Kidney capillary endothelial cell (primary cell): ENCODE data around the gene ARSK.
A peak's percentile ranks its signal among the peaks of the same experiment; 100 is the strongest.

ENCODE experiments used
- DNase-seq: peaks from one replicate; pipeline ENCODE4 v3.0.0-alpha.2; 2018; ENCODE audit warnings: low spot score

Gene ARSK

GRCh38 chr5:95554647-95555548, at the start of gene ARSK, which contains the start of gene SKIC3:
TSS of gene ARSK (plus strand) at chr5:95555101. CDS start at chr5:95555279, 178 bp downstream.
TSS of gene SKIC3 (minus strand) at chr5:95554977. CDS start at chr5:95547150, 7,827 bp downstream.
- DNase-seq = peak; percentile 98

DNA sequence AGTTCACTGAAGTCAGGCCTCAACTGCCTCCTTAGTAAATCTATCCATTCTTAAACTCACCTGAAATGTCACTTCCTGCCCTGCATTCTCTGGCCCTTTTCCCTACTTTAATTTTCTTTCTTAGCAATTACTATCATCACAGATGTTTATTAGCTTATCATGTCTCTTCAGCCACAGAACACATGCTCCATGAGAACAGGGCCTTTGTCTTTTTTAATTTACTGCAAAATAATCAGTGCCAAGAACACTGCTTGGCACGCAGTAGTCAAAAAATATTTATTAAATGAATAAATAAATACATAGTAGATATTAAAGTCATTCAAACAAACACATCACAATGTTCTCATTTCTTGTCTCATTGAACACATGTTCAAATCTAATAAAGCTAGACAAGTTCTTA, 46.4 kb upstream of the ARSK start:
- no peak for DNase-seq

DNA sequence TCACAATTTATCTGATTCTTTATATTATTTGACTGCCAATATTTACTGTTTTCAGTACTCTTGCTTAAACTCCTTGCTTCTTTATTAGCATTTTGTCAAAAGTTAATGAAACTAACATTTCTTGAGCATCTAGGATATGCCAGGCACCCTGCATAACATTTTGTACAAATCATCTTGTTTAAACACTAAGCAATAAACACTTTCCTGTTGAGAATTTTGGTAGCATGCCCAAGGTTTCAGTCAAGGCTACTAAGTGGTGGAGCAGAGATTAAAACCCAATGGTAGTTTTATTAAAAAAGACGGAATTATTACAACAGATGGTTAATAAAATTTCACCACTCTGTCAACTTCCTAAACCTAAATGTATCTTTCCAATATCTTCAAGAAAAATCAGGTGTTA, 43.3 kb upstream of the ARSK start:
- DNase-seq = no peak

- DNase-seq = no peak
These were observed 36.5 kb upstream of the ARSK start for GRCh38 chr5:95518417-95518816.

GRCh38 chr5:95519151-95519550, 35.8 kb upstream of the ARSK start:
- DNase-seq = no peak

- DNase-seq = no peak
These were observed 35.2 kb upstream of the ARSK start for GRCh38 chr5:95519681-95520080.

DNA sequence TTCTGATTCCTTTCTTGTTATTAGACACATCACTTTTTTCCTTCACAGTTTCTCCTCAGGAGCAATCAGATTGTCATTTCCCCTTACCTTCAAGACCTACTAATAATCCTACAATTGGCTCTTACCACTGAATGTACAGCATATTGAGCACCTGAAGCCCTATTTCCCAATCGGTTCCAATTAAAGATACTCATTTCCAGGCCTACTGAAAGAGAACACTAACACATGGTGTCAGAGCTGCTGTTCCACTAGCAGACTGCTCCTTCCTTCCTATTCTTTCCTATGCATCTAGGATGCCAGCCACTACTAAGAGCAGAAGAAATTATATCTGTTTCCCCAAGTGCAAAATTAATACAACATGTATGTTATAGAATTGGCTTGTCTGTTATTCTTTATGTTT, 34.7 kb upstream of the ARSK start:
- no peak for DNase-seq

DNA sequence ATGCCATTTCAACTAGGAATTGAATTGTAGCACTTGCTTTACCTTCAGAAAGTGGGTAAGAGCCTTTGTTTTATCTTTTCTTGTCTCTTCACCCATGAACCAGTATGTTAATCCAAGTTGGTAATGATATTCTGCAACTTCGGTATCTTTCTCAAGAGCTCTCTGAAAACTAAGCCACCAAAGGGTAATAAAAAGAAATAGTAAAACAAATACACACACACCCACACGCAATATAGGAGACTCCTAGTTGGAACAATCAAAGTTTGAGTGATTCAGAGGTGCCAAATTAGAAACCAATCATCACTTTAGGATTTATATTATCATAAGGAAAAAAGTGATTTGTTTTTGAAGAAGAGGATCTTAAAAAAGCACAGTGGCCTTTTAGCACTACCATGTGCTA, 30.5 kb upstream of the ARSK start:
- DNase-seq = no peak

GRCh38 chr5:95526871-95527270, 28.0 kb upstream of the ARSK start:
- DNase-seq = no peak

- DNase-seq = no peak
These were observed 26.3 kb upstream of the ARSK start for GRCh38 chr5:95528565-95528964.

DNA sequence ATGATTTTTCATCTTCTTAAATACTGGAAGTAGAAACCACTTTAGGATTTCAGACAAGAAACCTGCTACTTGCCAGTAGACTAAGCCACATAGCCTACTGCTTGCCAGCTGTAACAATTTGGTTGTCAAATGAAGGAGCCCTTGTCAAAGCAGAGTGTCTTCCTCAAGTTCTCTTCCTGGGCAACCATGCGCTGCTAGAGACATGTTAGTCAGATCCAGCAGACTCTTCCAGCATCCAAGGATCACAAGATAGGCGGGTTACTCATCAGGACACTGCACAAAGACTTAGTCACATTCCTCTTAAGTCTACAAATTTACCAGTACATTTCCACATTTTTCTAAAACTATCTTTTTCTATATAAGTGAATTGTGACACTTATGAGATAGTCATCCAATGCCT, 24.5 kb upstream of the ARSK start:
- DNase-seq = peak; percentile 32

- DNase-seq = no peak
These were observed 23.4 kb upstream of the ARSK start for GRCh38 chr5:95531491-95531890.

DNA sequence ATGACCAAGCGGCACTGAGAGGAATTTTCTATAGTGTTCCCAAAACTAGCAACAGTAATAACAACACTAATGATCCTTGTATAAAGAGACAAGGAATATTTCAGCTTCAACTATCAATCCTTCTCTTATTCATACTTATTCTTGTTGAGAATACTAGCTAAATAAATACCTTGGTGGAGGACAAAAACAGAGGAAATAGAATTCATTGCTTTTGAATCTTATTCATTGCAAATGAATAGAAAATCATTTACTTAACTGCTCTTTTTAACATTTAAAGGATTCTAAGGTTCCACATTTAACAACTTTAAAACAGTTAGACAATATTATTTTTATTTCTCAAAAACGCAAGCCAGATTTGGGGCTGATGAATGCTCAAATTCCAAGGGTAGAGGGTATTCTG, 22.5 kb upstream of the ARSK start:
- DNase-seq = no peak

GRCh38 chr5:95533106-95533505, 21.8 kb upstream of the ARSK start:
- DNase-seq = no peak

DNA sequence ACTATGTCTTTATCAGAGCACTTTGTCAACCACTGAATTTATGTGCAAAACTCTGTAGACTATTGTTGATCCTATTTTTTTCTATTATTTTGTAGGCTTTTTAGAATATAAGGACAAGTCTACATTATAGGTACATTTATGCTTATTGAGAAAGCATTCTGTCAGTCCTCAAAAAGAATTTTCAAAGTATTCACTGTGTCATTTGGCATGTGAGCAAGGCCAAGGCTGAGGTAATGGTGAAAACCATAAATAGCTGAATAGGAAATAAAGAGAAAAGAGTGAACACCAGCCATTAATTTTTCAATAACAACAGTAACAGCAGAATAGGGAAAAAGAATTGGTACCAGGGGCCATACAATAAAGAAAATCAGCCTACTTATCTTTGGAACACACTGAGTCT, 21.1 kb upstream of the ARSK start:
- DNase-seq = no peak

DNA sequence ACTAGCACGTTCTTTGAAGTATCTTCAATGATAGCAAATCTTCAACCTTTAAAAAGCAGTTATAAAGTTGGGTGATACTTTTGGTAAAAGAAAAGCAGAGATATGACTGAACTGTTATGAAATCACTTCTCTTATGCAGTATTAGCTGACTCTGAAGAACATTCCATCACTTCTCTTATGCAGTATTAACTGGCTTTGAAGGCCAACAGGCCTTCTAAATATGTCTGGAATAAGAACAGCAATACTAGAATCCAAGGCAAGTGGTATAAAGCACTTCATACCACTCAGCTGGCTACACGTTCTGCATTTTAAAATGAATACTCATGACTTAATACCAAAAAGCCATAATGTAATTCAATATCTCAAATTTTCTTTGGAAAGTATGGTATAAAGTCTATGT, 17.4 kb upstream of the ARSK start:
- DNase-seq = no peak

DNA sequence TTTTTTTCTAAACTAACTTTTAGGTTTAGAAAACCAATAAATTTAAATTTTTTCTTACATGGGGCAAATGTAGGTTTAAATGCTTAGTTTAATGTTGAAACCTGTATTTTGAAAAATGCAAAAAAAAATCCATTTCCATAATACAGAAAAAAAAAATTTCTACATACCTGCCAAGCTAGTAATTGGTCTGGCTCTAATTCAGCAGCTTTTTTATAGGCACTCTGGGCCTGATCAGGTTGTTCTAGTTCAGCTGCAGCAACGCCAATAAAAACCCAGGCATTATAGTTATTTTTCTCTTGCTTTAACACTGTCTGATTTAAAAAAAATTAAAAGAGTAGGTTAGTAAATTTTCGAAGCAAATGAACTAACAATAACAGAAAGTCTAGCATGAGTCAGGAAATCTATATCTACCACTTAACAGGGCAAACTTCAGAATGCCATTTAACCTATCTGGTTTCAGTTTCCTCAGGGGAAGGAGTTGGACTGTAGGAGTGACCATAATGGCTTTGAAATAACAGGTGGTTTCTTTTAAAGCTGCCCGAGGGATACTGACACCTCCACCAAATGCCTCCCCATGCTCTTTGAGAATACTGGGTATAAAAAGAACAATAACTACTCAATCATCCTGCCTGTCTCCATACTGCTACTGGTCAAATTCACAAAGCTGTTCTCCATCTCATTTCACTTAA, 11.7 kb upstream of the ARSK start:
- no peak for DNase-seq

DNA sequence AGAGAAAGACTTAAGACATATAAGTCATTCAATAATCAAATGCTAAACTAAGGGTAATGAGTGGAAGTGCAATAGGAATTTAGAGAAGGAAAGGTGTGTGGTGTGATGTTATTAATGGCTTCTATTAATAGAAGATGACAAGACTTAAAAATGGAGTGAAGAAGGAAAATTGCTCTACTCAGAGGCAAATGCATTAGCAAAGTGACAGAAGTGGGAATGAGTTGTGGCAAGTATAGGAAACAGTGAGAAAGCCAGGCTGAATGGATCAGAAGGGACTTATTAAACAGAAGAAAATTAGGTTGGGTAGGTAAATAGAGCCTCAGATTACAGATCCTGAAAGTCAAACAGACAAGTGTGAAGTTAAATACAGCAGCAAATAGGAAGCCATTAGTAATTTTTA, 5.9 kb upstream of the ARSK start:
- no peak for DNase-seq

GRCh38 chr5:95554331-95554646, 612 bp upstream of the ARSK start:
- DNase-seq = peak; percentile 28

DNA sequence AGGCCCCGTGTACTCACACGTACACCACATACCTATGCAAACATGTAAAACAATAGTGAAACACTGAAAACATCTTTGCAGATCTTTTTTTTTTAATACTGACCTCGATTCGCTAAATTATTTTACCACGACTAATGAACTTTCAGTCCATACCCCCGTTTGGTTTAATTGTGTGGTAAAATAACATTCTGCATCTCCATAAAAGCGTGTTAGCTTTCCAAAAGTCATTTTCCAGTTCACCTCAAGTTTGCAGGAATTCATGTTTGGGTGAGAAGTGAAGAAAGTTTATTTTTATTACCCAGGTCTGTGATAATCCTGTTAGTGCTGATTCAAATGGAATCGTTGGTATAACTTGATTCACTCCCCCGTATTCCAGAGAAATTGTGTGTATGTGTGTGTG, 652 bp downstream of the ARSK start:
- DNase-seq = no peak

DNA sequence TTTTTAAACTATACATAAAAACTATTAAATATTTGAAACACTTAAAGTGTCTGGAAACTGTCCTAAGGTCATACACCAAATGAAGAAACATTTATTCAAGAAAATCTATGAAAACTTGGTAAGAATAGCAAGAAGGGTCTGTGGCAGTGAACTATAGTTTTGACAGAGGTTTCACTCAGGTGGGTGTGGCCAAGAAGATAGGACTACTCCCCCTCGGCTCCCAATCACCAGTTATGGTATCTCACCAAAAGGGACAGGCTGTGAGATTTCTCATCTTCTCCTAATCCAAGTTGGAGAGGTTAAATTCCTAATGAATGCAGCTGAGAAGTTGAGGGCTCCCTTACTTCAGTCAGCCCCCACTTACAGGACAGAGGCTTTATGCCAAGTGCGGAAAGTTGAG, 2.9 kb downstream of the ARSK start:
- no peak for DNase-seq

DNA sequence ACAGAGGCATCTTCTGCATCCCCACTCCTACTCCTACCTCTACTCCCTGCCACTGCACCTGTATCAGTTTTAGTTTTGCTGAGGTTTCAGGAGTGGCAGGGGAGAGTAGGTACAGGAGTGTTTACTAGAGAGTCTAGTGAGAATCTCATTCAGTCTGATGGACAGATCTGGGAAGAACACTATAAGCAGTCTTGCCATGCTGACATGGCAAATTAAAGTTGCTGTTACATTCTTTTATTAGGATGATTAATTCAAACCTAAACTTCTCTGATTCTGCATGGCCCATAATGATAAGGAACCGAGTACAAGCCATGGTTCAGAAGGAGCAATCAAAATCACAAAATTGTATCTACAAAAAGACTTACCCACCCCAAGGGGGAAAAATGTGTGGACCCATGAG, 7.4 kb downstream of the ARSK start:
- no peak for DNase-seq

DNA sequence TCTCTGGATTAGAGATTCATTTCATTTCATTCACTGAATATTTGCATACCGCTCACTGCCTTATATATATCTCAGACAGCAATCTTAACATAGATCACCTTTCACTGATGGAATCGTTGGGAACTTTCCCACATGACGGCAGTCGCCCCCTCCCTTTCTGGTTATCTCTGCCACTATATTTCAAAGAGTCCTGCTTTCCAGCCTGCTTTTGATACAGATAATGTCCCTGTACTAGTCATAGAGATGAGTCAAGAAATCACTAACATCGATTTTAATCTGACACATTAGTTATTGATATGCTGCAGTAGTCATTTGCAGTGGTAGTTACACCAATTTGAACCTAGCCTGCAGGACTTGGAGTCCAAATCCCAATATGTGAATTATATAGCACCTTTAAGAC, 8.5 kb downstream of the ARSK start:
- DNase-seq = no peak

- no peak for DNase-seq
These were observed 9.5 kb downstream of the ARSK start for GRCh38 chr5:95564450-95564849.
